ENCODE data around the gene SLC9A9.

DNA sequence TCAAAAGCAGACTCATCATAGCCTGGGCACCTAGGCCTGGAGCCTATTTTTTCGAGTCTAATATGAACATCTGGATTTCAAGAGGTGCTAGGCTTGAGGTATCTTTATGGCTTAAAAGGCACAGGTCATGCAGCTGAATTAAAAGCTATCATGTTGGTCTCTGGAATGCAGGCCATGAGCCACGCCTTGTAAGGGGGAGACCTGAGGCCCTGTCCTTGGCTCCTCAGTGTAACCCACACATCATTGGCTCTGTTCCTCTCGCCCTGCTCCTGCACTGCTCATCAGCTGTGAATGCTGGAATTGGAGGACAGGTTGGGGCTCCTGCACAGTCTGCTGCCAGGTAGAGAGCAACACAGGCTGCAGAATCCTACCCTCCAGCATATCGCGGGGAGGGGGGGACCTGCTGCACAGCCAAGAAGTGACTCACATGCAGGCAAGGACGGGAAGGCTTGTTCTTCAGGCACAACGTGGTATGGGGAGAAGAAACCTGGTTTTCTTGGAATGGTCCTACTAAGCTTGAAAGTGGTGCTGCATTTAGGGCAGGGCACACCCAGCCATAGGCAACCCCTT lies 582.7 kb downstream of the SLC9A9 start:
- no peak for TF ChIP-seq U2AF2 (optimal IDR thresholded peaks at IDR 0.05; ENCODE audit: low read depth, low read length)
- TF ChIP-seq, protein P1, sequence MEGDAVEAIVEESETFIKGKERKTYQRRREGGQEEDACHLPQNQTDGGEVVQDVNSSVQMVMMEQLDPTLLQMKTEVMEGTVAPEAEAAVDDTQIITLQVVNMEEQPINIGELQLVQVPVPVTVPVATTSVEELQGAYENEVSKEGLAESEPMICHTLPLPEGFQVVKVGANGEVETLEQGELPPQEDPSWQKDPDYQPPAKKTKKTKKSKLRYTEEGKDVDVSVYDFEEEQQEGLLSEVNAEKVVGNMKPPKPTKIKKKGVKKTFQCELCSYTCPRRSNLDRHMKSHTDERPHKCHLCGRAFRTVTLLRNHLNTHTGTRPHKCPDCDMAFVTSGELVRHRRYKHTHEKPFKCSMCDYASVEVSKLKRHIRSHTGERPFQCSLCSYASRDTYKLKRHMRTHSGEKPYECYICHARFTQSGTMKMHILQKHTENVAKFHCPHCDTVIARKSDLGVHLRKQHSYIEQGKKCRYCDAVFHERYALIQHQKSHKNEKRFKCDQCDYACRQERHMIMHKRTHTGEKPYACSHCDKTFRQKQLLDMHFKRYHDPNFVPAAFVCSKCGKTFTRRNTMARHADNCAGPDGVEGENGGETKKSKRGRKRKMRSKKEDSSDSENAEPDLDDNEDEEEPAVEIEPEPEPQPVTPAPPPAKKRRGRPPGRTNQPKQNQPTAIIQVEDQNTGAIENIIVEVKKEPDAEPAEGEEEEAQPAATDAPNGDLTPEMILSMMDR (IDR thresholded peaks at IDR 0.05 in 2 of 3, conservative IDR thresholded peaks at IDR 0.05 in 1 of 3; ENCODE audit: insufficient read depth in 2 of 3, low read depth in 1 of 3, low read length in 3 of 3) = no peak
- TF ChIP-seq, protein P2, sequence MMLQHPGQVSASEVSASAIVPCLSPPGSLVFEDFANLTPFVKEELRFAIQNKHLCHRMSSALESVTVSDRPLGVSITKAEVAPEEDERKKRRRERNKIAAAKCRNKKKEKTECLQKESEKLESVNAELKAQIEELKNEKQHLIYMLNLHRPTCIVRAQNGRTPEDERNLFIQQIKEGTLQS (IDR thresholded peaks at IDR 0.05) = no peak
- TF ChIP-seq, protein P2 (CRISPR knock-in tag; conservative IDR thresholded peaks at IDR 0.05) = no peak
